SU-DHL-6 (cell line): ENCODE results near the gene RNF111.

Experiments
- H2AFZ ChIP-seq: fragments of 200-600 bp; sonication (generic); 2 replicates; pipeline ENCODE4 v1.6.1; 2014; ENCODE audit warnings: low read depth, mild to moderate bottlenecking, moderate library complexity, mixed read lengths, antibody characterized with exemption, low read length; ENCODE audit not compliant: severe bottlenecking
- H3F3A ChIP-seq: fragments of 200-600 bp; shearing (Covaris generic); 2 replicates; pipeline ENCODE4 v1.6.0; 2016; ENCODE audit warnings: antibody characterized with exemption, mild to moderate bottlenecking; ENCODE audit not compliant: insufficient read depth
- H3K27ac ChIP-seq: fragments of 200-600 bp; sonication (generic); 2 replicates; pipeline ENCODE4 v1.5.1; 2016; ENCODE audit warnings: low read depth, mild to moderate bottlenecking, low read length, moderate library complexity, mixed read lengths
- H3K27me3 ChIP-seq: fragments of 200-600 bp; sonication (generic), shearing (Covaris generic); 2 replicates; pipeline ENCODE4 v1.6.0; 2014; ENCODE audit warnings: mild to moderate bottlenecking, low read length
- H3K36me3 ChIP-seq: fragments of 200-600 bp; sonication (generic); 2 replicates; pipeline ENCODE4 v1.6.1; 2014; ENCODE audit warnings: mild to moderate bottlenecking, low read length, mixed read lengths
- H3K4me2 ChIP-seq: fragments of 300-600, 200-600 bp; shearing (Covaris generic), sonication (generic); 2 replicates; pipeline ENCODE4 v1.6.0; 2014; ENCODE audit warnings: low read length, low read depth, mild to moderate bottlenecking; ENCODE audit not compliant: poor library complexity, severe bottlenecking
- H3K4me3 ChIP-seq: fragments of 200-600 bp; sonication (generic); 2 replicates; pipeline ENCODE4 v1.5.1; 2014; ENCODE audit warnings: antibody characterized with exemption, low read length, mild to moderate bottlenecking, mixed read lengths; ENCODE audit not compliant: insufficient read depth, poor library complexity, severe bottlenecking
- H3K79me2 ChIP-seq: fragments of 200-600 bp; sonication (generic); 2 replicates; pipeline ENCODE4 v1.6.1; 2014; ENCODE audit warnings: mild to moderate bottlenecking, low read length, moderate library complexity; ENCODE audit not compliant: insufficient read depth
- H3K9ac ChIP-seq: fragments of 200-600 bp; sonication (generic); 2 replicates; pipeline ENCODE4 v1.7.0; 2014; ENCODE audit warnings: mild to moderate bottlenecking, low read length
- H3K9me2 ChIP-seq: fragments of 200-600 bp; sonication (generic); replicated peaks from 2 replicates; pipeline ENCODE4 v1.6.1; 2014; ENCODE audit warnings: low read length; ENCODE audit not compliant: insufficient read depth
- H3K9me3 ChIP-seq: fragments of 200-600 bp; sonication (generic); 2 replicates; pipeline ENCODE4 v1.6.1; 2014; ENCODE audit warnings: low read length, mixed read lengths; ENCODE audit not compliant: insufficient read depth
- H4K20me1 ChIP-seq: fragments of 200-600 bp; sonication (generic); 2 replicates; pipeline ENCODE4 v1.6.1; 2014; ENCODE audit warnings: low read depth, mild to moderate bottlenecking, antibody characterized with exemption, low read length, moderate library complexity, mixed read lengths
- CTCF ChIP-seq: fragments of 200-600 bp; sonication (generic); IDR thresholded peaks from one replicate; pipeline ENCODE4 v1.5.1; 2017; ENCODE audit warnings: antibody characterized with exemption, mild to moderate bottlenecking, low read length, moderate library complexity; ENCODE audit not compliant: insufficient read depth, poor library complexity, severe bottlenecking
- EZH2phosphoT487 ChIP-seq: fragments of 200-600 bp; sonication (generic), shearing (Covaris generic); conservative IDR thresholded peaks from 2 replicates; pipeline ENCODE4 v1.6.1; 2018; ENCODE audit warnings: mild to moderate bottlenecking, antibody characterized with exemption, low read length, moderate library complexity, mixed read lengths

The RNF111 gene

GRCh38 chr15:58987491-58988005, at the start of gene RNF111:
Gene RNF111, plus strand, starts transcription at chr15:58987663. Its CDS starts 43,160 bp downstream, at chr15:59030823.
- H3K79me2 ChIP-seq = peaks cover 50% of the 10 kb centered on the region
- H3K27ac ChIP-seq = peak within 1 kb of the TSS; percentile 64
- H4K20me1 ChIP-seq = peaks cover 19% of the 10 kb centered on the region
- peak within 1 kb of the TSS; percentile 92 for H3K4me2 ChIP-seq
- H3K9me3 ChIP-seq = no peaks in the 10 kb centered on the region
- peak within 1 kb of the TSS; percentile 92 for H2AFZ ChIP-seq
- H3F3A ChIP-seq = 0 out of 2 replicates have a peak, but pooled peaks cover 5% of the 10 kb centered on the region
- H3K27me3 ChIP-seq = no peaks in the 10 kb centered on the region
- H3K9ac ChIP-seq = peak within 1 kb of the TSS; percentile 89
- TF ChIP-seq EZH2phosphoT487 (no peak), CTCF (no peak)
- peak within 1 kb of the TSS; percentile 95 for H3K4me3 ChIP-seq
- H3K9me2 ChIP-seq = no peaks in the 10 kb centered on the region
- peaks cover 8% of the 10 kb centered on the region; the same call in 1 of the 2 replicates for H3K36me3 ChIP-seq

- H4K20me1 ChIP-seq = no peaks in the 10 kb centered on the region
- no peak overlapping the region for H3K9ac ChIP-seq
- H3K4me3 ChIP-seq = no peak overlapping the region
- no peaks in the 10 kb centered on the region for H3K9me3 ChIP-seq
- H2AFZ ChIP-seq = no peak overlapping the region
- no peak overlapping the region for H3K4me2 ChIP-seq
- H3K9me2 ChIP-seq = no peaks in the 10 kb centered on the region
- H3F3A ChIP-seq = no peaks in the 10 kb centered on the region
- H3K27me3 ChIP-seq = no peaks in the 10 kb centered on the region
- no peak overlapping the region for H3K27ac ChIP-seq
- H3K79me2 ChIP-seq = no peaks in the 10 kb centered on the region
- TF ChIP-seq EZH2phosphoT487 (no peak), CTCF (no peak)
- no peaks in the 10 kb centered on the region for H3K36me3 ChIP-seq
Observed at GRCh38 chr15:58947179-58947578, 40.3 kb upstream of the RNF111 start.

GRCh38 chr15:58951388-58952007, 36.0 kb upstream of the RNF111 start:
- Histone ChIP-seq H3K27ac (no peak overlapping the region), H3K9me3 (no peaks in the 10 kb centered on the region), H3F3A (no peaks in the 10 kb centered on the region), H3K4me2 (no peak overlapping the region), H3K9me2 (no peaks in the 10 kb centered on the region), H3K36me3 (no peaks in the 10 kb centered on the region), H3K4me3 (no peak overlapping the region), H3K79me2 (no peaks in the 10 kb centered on the region), H2AFZ (no peak overlapping the region), H3K9ac (no peak overlapping the region), H4K20me1 (no peaks in the 10 kb centered on the region), H3K27me3 (no peaks in the 10 kb centered on the region)
- TF ChIP-seq CTCF (no peak), EZH2phosphoT487 (no peak)
